ENCODE measurements around the gene VPS35L.

Gene VPS35L

GRCh38 chr16:19722981-19723380 is 167.5 kb downstream of the VPS35L start:
- TF ChIP-seq CTCF (IDR thresholded peaks at IDR 0.05; ENCODE audit: insufficient read depth, low read depth, low read length, missing control alignments), result no peak
- no peak overlapping the region for H3K4me3 ChIP-seq (ENCODE audit: low read depth, low read length)
- DNase-seq (ENCODE audit: low read depth), result no peak

GRCh38 chr16:19728636-19728965 is 173.1 kb downstream of the VPS35L start:
- H3K4me3 ChIP-seq (ENCODE audit: low read depth, low read length), result no peak overlapping the region
- no peak for DNase-seq (ENCODE audit: low read depth)
- no peak for TF ChIP-seq CTCF (IDR thresholded peaks at IDR 0.05; ENCODE audit: insufficient read depth, low read depth, low read length, missing control alignments)

- DNase-seq (ENCODE audit: low read depth), result no peak
- H3K4me3 ChIP-seq (ENCODE audit: low read depth, low read length), result no peak overlapping the region
- no peak for TF ChIP-seq CTCF (IDR thresholded peaks at IDR 0.05; ENCODE audit: insufficient read depth, low read depth, low read length, missing control alignments)
Observed at GRCh38 chr16:19733551-19733950, 178.0 kb downstream of the VPS35L start.

GRCh38 chr16:19735074-19735867 is 179.8 kb downstream of the VPS35L start:
- H3K4me3 ChIP-seq (ENCODE audit: low read depth, low read length), result no peak overlapping the region
- DNase-seq (ENCODE audit: low read depth), result no peak
- TF ChIP-seq CTCF (IDR thresholded peaks at IDR 0.05; ENCODE audit: insufficient read depth, low read depth, low read length, missing control alignments), result no peak

- DNase-seq (ENCODE audit: low read depth), result no peak
- no peak for TF ChIP-seq CTCF (IDR thresholded peaks at IDR 0.05; ENCODE audit: insufficient read depth, low read depth, low read length, missing control alignments)
Observed at GRCh38 chr16:19737306-19738038, 182.0 kb downstream of the VPS35L start.

DNA sequence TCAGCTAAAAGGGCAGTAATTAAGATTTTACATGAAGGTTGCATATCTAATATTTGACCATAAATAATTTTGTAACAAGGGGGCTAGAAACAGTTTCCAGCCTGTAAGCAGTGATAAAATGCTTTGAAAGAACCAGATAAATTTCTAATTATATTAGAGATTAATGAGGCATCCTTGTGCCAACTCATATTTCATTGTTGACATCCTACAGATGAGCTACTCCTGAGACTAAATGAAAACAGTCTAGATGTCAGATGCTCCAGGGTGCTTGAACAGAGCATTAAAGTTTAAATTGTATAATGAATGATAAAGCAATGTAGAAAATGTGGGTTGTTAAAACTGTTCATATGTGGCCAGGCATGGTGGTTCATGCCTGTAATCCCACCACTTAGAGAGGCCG is 185.9 kb downstream of the VPS35L start:
- no peak for TF ChIP-seq CTCF (IDR thresholded peaks at IDR 0.05; ENCODE audit: insufficient read depth, low read depth, low read length, missing control alignments)
- DNase-seq (ENCODE audit: low read depth), result no peak
- H3K4me3 ChIP-seq (ENCODE audit: low read depth, low read length), result no peak overlapping the region

More at GRCh38 chr16:19737306-19738038, 182.0 kb downstream of the VPS35L start:
- no peak overlapping the region for H3K4me3 ChIP-seq (ENCODE audit: low read depth, low read length)

Measured in GM12865 (cell line).